DOHH2 (cell line): ENCODE measurements around the gene SNTN.

ENCODE experiments used
- H3F3A ChIP-seq: fragments of 200-600 bp; sonication (generic), shearing (Covaris generic); 2 replicates; pipeline ENCODE4 v1.6.0; 2016; ENCODE audit warnings: antibody characterized with exemption, mild to moderate bottlenecking; ENCODE audit not compliant: control insufficient read depth, insufficient read depth
- H3K27ac ChIP-seq: fragments of 200-600 bp; sonication (generic); 2 replicates; pipeline ENCODE4 v1.5.1; 2014; ENCODE audit warnings: low read depth, mild to moderate bottlenecking, low read length, moderate library complexity
- H3K27me3 ChIP-seq: fragments of 200-600 bp; sonication (generic); 2 replicates; pipeline ENCODE4 v1.6.1; 2014; ENCODE audit warnings: mild to moderate bottlenecking, low read length, mixed read lengths; ENCODE audit not compliant: control insufficient read depth
- H3K36me3 ChIP-seq: fragments of 200-600 bp; sonication (generic); 2 replicates; pipeline ENCODE4 v1.6.1; 2014; ENCODE audit warnings: mild to moderate bottlenecking, low read length, moderate library complexity, mixed read lengths; ENCODE audit not compliant: control insufficient read depth
- H3K4me1 ChIP-seq: fragments of 200-600 bp; sonication (generic); 2 replicates; pipeline ENCODE4 v1.6.1; 2014; ENCODE audit warnings: mild to moderate bottlenecking, low read length, mixed read lengths; ENCODE audit not compliant: control insufficient read depth
- H3K4me2 ChIP-seq: fragments of 200-600 bp; sonication (generic); 2 replicates; pipeline ENCODE4 v1.6.0; 2014; ENCODE audit warnings: mild to moderate bottlenecking, low read length, moderate library complexity
- H3K4me3 ChIP-seq: fragments of 200-600 bp; sonication (generic); 2 replicates; pipeline ENCODE4 v1.5.1; 2014; ENCODE audit warnings: mild to moderate bottlenecking, low read length, mixed read lengths
- H3K79me2 ChIP-seq: fragments of 200-600 bp; sonication (generic); 2 replicates; pipeline ENCODE4 v1.6.1; 2014; ENCODE audit warnings: mild to moderate bottlenecking, low read length, mixed read lengths; ENCODE audit not compliant: control insufficient read depth
- H3K9me2 ChIP-seq: fragments of 200-600 bp; sonication (generic); replicated peaks from 2 replicates; pipeline ENCODE4 v1.6.1; 2014; ENCODE audit warnings: mild to moderate bottlenecking, low read length, mixed read lengths; ENCODE audit not compliant: control insufficient read depth
- H3K9me3 ChIP-seq: fragments of 200-600 bp; sonication (generic); 2 replicates; pipeline ENCODE4 v1.6.1; 2014; ENCODE audit warnings: antibody characterized with exemption, low read length, mixed read lengths; ENCODE audit not compliant: control insufficient read depth, insufficient read depth
- H4K20me1 ChIP-seq: fragments of 200-600 bp; sonication (generic); 2 replicates; pipeline ENCODE4 v1.6.0; 2014; ENCODE audit warnings: low read depth, mild to moderate bottlenecking, antibody characterized with exemption, low read length, moderate library complexity; ENCODE audit not compliant: control insufficient read depth, insufficient read depth
- CTCF ChIP-seq: fragments of 200-600 bp; sonication (generic); IDR thresholded peaks from one replicate; pipeline ENCODE4 v1.5.1; 2014; ENCODE audit warnings: antibody characterized with exemption, mild to moderate bottlenecking, low read depth, low read length; ENCODE audit not compliant: poor library complexity, severe bottlenecking
- EZH2phosphoT487 ChIP-seq: fragments of 200-600 bp; sonication (generic); IDR thresholded peaks from 2 replicates; pipeline ENCODE4 v1.6.1; 2017; ENCODE audit warnings: borderline replicate concordance, mild to moderate bottlenecking, antibody characterized with exemption, low read length, moderate library complexity, mixed read lengths

The SNTN gene

GRCh38 chr3:63656786-63657185, 4.3 kb downstream of the SNTN start:
- H3K4me2 ChIP-seq: no peak overlapping the region
- TF ChIP-seq EZH2phosphoT487: no peak
- no peak for TF ChIP-seq CTCF
- H3K9me2 ChIP-seq: no peaks in the 10 kb centered on the region; the same call in 1 of the 2 replicates
- H3K36me3 ChIP-seq: no peaks in the 10 kb centered on the region
- H3F3A ChIP-seq: no peaks in the 10 kb centered on the region
- H4K20me1 ChIP-seq: no peaks in the 10 kb centered on the region
- H3K4me1 ChIP-seq: no peaks in the 10 kb centered on the region
- H3K27ac ChIP-seq: no peak overlapping the region
- H3K4me3 ChIP-seq: no peak overlapping the region
- H3K9me3 ChIP-seq: no peaks in the 10 kb centered on the region
- no peaks in the 10 kb centered on the region for H3K27me3 ChIP-seq
- no peaks in the 10 kb centered on the region for H3K79me2 ChIP-seq

GRCh38 chr3:63661242-63661641, 8.8 kb downstream of the SNTN start:
- no peaks in the 10 kb centered on the region for H3K79me2 ChIP-seq
- H4K20me1 ChIP-seq: no peaks in the 10 kb centered on the region
- no peaks in the 10 kb centered on the region for H3K9me3 ChIP-seq
- no peak overlapping the region for H3K27ac ChIP-seq
- H3K4me1 ChIP-seq: no peaks in the 10 kb centered on the region
- no peaks in the 10 kb centered on the region; the same call in 1 of the 2 replicates for H3K9me2 ChIP-seq
- no peaks in the 10 kb centered on the region for H3F3A ChIP-seq
- H3K27me3 ChIP-seq: no peaks in the 10 kb centered on the region
- H3K4me2 ChIP-seq: no peak overlapping the region
- TF ChIP-seq CTCF (peak; percentile 36), EZH2phosphoT487 (no peak)
- H3K4me3 ChIP-seq: no peak overlapping the region
- no peaks in the 10 kb centered on the region for H3K36me3 ChIP-seq

- Histone ChIP-seq H3K36me3 (no peaks in the 10 kb centered on the region), H3K27me3 (no peaks in the 10 kb centered on the region), H3K79me2 (no peaks in the 10 kb centered on the region), H3K27ac (no peak overlapping the region), H3K9me2 (no peaks in the 10 kb centered on the region; the same call in 1 of the 2 replicates), H3K4me2 (no peak overlapping the region), H3K4me3 (no peak overlapping the region), H4K20me1 (no peaks in the 10 kb centered on the region), H3K9me3 (no peaks in the 10 kb centered on the region), H3F3A (no peaks in the 10 kb centered on the region), H3K4me1 (no peaks in the 10 kb centered on the region)
- TF ChIP-seq EZH2phosphoT487: no peak
- no peak for TF ChIP-seq CTCF
Measured at GRCh38 chr3:63662011-63662410, 9.5 kb downstream of the SNTN start.
